Right ventricle myocardium inferior (tissue), 1 donor: Measurements from ENCODE around the gene AXDND1. TPM values are rescaled to one million over a fixed set of nuclear protein-coding genes. Genes with fewer than 3 reads are reported as not detected.

ENCODE experiments used
- ATAC-seq: fragments of 200-7000 bp; cut with Tn5 transposase; one replicate; pipeline ENCODE4 v1.9.1; 2020; ENCODE audit warnings: mild to moderate bottlenecking, moderate library complexity
- DNase-seq: peaks from one replicate; pipeline ENCODE4 v3.0.0; 2021; ENCODE audit errors: missing footprints
- intact Hi-C: fragments of 100-400 bp; cut with DNase I; formaldehyde crosslinking; loops from one replicate; pipeline ENCODE4 v1.11.0; 2022
- total RNA-seq: library from RNA; stranded (reverse); fragmentation: NEBNext Ultra II Directional; extraction: Animal tissue kit (Norgen Biotek cat#: 25700); gene quantifications from one replicate; pipeline ENCODE4 v1.2.1, GENCODE V29; 2021
- donor health status: DM: no; HTN: yes; CAD: no; lungs with severe emphysema.

AXDND1 gene
- total RNA-seq, 1 donor from 2014 or later = not detected

GRCh38 chr1:179545321-179545720, 179.6 kb downstream of the AXDND1 start:
- intact Hi-C loops = no loop called here
- no peak for ATAC-seq
- no peak for DNase-seq

GRCh38 chr1:179547021-179547535, 181.3 kb downstream of the AXDND1 start:
- intact Hi-C loops = no loop called here
- DNase-seq (no peak), ATAC-seq (no peak)

- intact Hi-C loops = no loop called here
- no peak for DNase-seq
- ATAC-seq = no peak
These were observed 183.0 kb downstream of the AXDND1 start for GRCh38 chr1:179548666-179549367.

GRCh38 chr1:179549368-179549700, 183.6 kb downstream of the AXDND1 start:
- DNase-seq = no peak
- intact Hi-C loops = no loop called here
- no peak for ATAC-seq

GRCh38 chr1:179550746-179551682, 185.2 kb downstream of the AXDND1 start:
- ATAC-seq = peak; percentile 52
- intact Hi-C loops = no loop called here
- DNase-seq = no peak

- DNase-seq = no peak
- intact Hi-C loops = no loop called here
These were observed 188.7 kb downstream of the AXDND1 start for GRCh38 chr1:179554427-179554826.

DNA sequence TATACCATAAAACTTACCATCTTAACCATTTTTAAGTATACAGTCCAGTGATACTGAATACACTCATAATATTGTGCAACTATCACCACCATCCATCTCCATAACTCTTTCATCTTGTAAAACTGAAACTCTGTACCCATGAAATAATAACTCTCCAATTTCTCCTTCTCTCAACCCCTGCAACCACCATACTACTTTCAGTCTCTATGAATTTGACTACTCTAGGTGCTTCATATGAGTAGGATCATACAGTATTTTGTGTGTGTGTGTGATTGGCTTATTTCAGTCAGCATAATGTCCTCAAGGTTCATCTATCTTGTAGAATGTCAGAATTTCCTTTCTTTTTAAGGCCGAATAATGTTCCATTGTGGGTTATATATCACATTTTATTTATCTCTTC, 192.3 kb downstream of the AXDND1 start:
- ATAC-seq (no peak), DNase-seq (no peak)
- intact Hi-C loops = no loop called here

More at GRCh38 chr1:179554427-179554826, 188.7 kb downstream of the AXDND1 start:
- ATAC-seq = no peak

GRCh38 chr1:179575497-179576314, 209.9 kb downstream of the AXDND1 start, which contains the start of gene NPHS2:
NPHS2 (minus strand) TSS chr1:179575948; CDS start chr1:179575864, 84 bp downstream.
- no peak for ATAC-seq
- intact Hi-C loops = no loop called here
- DNase-seq = no peak

- intact Hi-C loops = no loop called here
- DNase-seq (no peak), ATAC-seq (no peak)
These were observed 210.7 kb downstream of the AXDND1 start for GRCh38 chr1:179576509-179576908.

DNA sequence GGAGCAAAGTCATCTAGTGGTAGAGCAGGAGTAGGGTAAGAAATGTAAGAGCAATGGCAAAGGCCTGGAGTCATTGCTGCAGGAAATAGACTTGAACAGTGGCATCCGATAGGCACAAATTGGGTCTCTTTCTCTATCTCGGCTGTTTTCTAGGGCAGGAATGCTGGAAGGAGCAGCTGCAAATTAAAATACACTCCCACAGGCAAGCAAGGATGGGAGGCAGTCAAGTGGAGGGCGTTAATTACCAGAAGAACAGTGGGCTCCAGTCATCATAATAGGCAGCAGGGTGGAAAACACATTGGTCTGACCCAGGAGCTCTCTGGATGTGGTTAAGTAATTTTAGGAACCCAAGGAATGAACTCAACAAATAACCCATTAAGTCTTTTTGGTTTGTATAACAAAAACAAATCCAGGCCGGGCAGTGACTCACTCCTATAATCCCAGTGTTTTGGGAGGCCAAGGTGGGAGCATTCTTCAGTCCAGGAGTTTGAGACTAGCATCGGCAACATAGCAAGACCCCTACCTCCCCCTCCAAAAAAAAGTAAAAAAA, 218.1 kb downstream of the AXDND1 start:
- no peak for DNase-seq
- intact Hi-C loops = no loop called here
- ATAC-seq = no peak

GRCh38 chr1:179586107-179586823, 220.5 kb downstream of the AXDND1 start:
- intact Hi-C loops = no loop called here
- DNase-seq (peak; percentile 78), ATAC-seq (peak; percentile 86)

DNA sequence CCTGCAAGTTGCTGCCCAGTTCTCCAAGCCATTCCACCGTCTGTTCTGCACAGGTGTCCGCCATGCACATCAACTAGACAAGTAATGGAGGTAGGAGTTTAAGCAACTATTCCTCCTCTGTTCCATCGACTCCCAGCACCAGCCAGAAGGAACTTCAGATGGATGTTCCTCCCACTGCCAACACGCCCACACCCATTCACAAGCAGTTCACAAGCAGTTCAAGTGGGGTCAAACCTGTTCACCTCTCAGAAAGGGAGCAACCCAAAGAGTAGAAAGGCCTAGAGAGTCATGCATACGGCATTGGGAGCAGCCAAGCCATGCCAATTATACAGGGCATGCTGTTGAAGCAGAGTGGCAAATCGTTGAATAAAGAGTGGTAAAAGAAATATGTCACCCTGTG, 221.6 kb downstream of the AXDND1 start:
- intact Hi-C loops = no loop called here

GRCh38 chr1:179588425-179589024, 222.8 kb downstream of the AXDND1 start:
- intact Hi-C loops = no loop called here
- DNase-seq (no peak), ATAC-seq (no peak)

More for the DNA sequence above, 221.6 kb downstream of the AXDND1 start:
- DNase-seq (no peak), ATAC-seq (no peak)

DNA sequence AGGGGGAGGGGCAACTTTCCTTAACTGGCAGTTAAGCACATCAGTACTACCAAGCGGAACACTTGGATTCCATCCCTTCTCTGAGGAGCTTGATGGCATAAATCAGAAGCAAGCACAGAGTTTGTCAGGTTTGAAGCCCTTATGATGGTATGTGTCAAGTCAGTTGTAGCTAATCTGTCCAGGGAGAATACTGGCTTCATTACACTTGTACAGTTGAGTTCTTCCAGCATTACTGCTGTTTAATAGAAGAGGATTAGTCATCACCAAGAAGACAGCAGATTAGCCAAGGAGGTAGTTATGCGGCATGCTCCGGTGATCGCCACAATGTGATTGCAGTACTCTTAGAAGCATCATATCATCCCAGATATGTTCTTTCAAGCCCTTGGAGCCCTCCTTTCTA, 223.7 kb downstream of the AXDND1 start:
- no peak for ATAC-seq
- intact Hi-C loops = no loop called here
- no peak for DNase-seq

DNA sequence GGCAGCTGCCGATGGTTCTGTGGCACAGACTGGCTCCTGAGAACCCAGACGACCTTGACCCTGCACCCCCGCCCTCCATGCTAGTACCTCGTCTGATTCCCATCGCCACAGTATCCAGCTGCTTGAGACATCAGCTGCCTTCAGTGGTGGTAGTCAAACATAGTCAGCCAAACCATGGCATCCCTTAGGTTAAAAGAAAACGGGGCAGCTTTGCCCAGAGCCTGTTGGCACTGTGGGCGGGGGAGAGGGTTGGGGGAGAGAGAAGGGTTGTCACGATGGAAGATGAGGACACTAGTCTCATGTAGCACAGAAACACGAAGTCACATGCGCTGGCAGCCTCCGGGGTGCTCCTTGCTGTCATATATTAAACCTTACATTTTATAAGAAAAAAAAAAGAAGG, 224.9 kb downstream of the AXDND1 start:
- no peak for ATAC-seq
- intact Hi-C loops = no loop called here
- DNase-seq = no peak

DNA sequence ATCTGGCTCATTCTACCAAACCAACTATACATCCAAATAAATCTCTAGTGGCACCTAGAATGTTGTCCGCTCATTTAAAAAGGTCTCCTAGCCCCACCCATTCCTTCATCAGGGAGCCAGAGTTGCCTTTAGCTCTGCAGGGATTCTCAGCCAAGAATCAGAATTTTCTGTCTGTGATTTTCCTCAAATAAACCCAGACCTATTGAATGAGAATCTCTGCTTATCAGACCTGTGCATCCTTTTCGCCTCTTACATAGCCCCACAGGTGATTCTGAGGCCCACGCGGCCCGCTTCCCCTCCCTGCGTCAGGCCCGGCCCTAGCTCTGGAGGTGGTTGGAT, 225.5 kb downstream of the AXDND1 start:
- DNase-seq (no peak), ATAC-seq (peak; percentile 13)
- intact Hi-C loops = no loop called here

- ATAC-seq (peak; percentile 31), DNase-seq (no peak)
- intact Hi-C loops = no loop called here
These were observed 226.1 kb downstream of the AXDND1 start, which contains the start of gene TDRD5 for GRCh38 chr1:179591592-179592580. TDRD5 (plus strand) TSS chr1:179591832; CDS start chr1:179592616, 784 bp downstream.
